Measurements from ENCODE around the gene UNC5C.

DNA sequence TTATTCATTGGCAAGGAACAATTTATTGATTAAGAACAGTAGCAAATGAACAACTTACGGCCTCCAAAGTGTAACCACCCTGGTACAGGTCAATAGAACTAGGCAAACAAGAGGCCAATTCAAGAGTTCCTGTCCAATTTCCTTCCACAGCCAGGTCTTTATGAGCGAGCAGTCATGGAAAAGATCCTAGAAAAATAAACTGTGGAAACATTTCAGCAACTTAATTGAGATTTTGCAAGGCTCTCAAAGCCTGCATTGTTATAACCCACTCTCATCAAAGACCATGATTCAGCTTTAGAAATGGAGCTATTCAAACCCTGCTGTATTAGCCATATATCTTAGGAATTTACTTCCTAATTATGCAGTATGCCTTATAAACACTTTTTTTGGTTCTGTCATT, 43.6 kb downstream of the UNC5C start:
- TF ChIP-seq YY1 (IDR thresholded peaks at IDR 0.05) (no peak), RAD21 (IDR thresholded peaks at IDR 0.05) (no peak), TAF1 (conservative IDR thresholded peaks at IDR 0.05) (no peak), SP1 (IDR thresholded peaks at IDR 0.05) (no peak), GABPA (IDR thresholded peaks at IDR 0.05 in 1 of 2, conservative IDR thresholded peaks at IDR 0.05 in 1 of 2) (no peak), FOXA1 (IDR thresholded peaks at IDR 0.05) (no peak), HNF4A (conservative IDR thresholded peaks at IDR 0.05) (no peak)
- TF ChIP-seq, protein P1, sequence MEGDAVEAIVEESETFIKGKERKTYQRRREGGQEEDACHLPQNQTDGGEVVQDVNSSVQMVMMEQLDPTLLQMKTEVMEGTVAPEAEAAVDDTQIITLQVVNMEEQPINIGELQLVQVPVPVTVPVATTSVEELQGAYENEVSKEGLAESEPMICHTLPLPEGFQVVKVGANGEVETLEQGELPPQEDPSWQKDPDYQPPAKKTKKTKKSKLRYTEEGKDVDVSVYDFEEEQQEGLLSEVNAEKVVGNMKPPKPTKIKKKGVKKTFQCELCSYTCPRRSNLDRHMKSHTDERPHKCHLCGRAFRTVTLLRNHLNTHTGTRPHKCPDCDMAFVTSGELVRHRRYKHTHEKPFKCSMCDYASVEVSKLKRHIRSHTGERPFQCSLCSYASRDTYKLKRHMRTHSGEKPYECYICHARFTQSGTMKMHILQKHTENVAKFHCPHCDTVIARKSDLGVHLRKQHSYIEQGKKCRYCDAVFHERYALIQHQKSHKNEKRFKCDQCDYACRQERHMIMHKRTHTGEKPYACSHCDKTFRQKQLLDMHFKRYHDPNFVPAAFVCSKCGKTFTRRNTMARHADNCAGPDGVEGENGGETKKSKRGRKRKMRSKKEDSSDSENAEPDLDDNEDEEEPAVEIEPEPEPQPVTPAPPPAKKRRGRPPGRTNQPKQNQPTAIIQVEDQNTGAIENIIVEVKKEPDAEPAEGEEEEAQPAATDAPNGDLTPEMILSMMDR (IDR thresholded peaks at IDR 0.05; ENCODE audit: low read depth, low read length, missing input control): no peak
- TF ChIP-seq, protein P2, sequence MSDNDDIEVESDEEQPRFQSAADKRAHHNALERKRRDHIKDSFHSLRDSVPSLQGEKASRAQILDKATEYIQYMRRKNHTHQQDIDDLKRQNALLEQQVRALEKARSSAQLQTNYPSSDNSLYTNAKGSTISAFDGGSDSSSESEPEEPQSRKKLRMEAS (IDR thresholded peaks at IDR 0.05): no peak
- TF ChIP-seq, protein P3, sequence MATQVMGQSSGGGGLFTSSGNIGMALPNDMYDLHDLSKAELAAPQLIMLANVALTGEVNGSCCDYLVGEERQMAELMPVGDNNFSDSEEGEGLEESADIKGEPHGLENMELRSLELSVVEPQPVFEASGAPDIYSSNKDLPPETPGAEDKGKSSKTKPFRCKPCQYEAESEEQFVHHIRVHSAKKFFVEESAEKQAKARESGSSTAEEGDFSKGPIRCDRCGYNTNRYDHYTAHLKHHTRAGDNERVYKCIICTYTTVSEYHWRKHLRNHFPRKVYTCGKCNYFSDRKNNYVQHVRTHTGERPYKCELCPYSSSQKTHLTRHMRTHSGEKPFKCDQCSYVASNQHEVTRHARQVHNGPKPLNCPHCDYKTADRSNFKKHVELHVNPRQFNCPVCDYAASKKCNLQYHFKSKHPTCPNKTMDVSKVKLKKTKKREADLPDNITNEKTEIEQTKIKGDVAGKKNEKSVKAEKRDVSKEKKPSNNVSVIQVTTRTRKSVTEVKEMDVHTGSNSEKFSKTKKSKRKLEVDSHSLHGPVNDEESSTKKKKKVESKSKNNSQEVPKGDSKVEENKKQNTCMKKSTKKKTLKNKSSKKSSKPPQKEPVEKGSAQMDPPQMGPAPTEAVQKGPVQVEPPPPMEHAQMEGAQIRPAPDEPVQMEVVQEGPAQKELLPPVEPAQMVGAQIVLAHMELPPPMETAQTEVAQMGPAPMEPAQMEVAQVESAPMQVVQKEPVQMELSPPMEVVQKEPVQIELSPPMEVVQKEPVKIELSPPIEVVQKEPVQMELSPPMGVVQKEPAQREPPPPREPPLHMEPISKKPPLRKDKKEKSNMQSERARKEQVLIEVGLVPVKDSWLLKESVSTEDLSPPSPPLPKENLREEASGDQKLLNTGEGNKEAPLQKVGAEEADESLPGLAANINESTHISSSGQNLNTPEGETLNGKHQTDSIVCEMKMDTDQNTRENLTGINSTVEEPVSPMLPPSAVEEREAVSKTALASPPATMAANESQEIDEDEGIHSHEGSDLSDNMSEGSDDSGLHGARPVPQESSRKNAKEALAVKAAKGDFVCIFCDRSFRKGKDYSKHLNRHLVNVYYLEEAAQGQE (IDR thresholded peaks at IDR 0.05): no peak
